GM21786 (cell line): Measurements from ENCODE around the gene CAMK2D.
"Not testable (repeated sequence)": the region's sequence is repeated elsewhere in the genome, so short reads cannot be mapped to it uniquely, and the experiment has no call there.

Experiments
- ATAC-seq: cut with Tn5 transposase; IDR thresholded peaks from one replicate; pipeline ENCODE4 v1.9.1; 2021; ENCODE audit not compliant: unreplicated experiment

CAMK2D gene

GRCh38 chr4:113733685-113734084 lies 27.9 kb downstream of the CAMK2D start:
- ATAC-seq: no peak

- ATAC-seq: no peak
These were observed 28.5 kb downstream of the CAMK2D start for GRCh38 chr4:113732967-113733527.

DNA sequence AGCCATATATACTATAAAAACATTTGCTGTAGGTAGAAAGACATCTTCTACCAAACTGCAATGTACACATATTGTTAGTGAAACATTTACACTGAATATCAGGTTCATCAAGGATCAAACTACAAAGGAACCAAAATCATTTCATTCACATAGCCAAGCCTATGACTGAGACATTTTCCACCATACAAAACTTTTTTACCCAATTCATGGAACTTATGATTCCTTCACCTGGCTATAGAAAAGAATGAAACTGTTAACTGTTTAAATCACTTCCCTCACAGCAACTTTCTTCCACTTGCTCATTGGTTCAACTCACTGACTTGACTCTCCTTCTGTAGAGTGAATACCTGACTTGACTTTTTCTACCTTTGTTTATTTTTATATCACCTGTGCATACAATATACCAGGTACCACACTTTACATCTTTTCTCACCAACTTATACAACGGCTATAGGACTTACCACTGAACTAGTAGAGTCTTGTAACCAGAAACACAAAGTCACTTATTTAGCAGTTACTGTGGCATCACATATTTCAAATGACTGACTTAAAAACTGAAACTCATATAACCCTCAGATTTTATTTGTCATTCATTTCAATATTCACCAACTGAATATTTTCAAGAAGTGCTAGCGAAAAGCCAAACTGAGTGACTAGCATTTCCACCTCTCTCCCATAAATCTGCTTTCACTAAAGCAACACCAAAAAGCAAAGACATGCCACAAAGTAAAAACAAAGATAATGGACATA lies 30.9 kb downstream of the CAMK2D start:
- ATAC-seq: no peak

DNA sequence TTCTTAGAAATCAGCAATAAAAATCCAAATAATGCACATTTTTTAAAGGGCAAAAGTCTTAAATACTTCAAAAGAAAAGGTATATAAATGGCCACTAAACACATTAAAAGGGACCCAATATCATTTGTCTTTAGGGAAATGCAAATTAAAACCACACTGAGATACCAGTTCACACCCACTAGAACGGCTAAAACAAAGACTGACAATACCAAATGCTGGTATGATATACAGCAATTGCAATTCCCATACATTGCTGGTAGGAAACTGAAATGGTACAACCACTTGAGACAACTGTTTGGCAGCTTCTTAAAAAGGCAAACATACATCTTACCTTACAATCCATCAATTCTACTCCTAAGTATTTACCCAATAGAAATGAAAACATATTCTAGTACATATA lies 33.7 kb downstream of the CAMK2D start:
- no peak for ATAC-seq

DNA sequence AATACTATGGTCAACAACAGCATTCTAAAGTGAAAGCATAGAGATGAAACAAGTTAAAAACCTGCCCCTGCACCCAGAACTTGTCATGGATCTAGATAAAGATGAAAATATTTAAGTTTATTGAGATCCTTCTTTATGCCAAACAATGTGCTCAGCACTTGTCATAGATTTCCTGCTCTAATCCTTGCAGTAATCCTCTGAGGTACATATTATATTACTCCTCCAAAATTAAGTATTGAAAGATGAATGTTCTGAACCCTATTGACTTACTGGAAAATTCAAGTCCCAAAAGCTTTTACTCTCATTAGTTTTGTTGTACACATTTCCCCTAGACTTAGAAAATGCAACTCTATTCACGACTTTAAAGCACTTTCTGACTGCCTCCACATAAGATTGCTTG lies 35.6 kb downstream of the CAMK2D start:
- no peak for ATAC-seq

DNA sequence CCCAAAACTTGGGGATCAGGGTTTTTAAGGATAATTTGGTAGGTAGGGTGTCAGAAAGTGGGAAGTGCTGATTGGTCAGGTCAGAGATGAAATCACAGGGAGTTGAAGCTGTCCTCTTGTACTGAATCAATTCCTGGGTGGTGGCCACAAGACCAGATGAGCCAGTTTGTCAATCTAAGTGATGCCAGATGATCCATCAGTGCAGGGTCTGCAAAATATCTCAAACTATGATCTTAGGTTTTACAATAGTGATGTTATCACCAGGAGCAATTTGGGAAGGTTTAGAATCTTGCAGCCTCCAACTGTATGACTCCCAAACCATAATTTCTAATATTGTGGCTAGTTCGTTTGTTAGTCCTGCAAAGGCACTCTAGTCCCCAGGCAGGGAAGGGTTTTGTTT lies 43.3 kb downstream of the CAMK2D start:
- ATAC-seq: no peak

- ATAC-seq: no peak
These were observed 49.5 kb downstream of the CAMK2D start for GRCh38 chr4:113711883-113712662.

GRCh38 chr4:113708250-113708649 lies 53.3 kb downstream of the CAMK2D start:
- peak; percentile 72 for ATAC-seq

- ATAC-seq: no peak
These were observed 54.5 kb downstream of the CAMK2D start for GRCh38 chr4:113707048-113707447.

GRCh38 chr4:113705097-113705496 lies 56.4 kb downstream of the CAMK2D start:
- ATAC-seq: not testable (repeated sequence)

DNA sequence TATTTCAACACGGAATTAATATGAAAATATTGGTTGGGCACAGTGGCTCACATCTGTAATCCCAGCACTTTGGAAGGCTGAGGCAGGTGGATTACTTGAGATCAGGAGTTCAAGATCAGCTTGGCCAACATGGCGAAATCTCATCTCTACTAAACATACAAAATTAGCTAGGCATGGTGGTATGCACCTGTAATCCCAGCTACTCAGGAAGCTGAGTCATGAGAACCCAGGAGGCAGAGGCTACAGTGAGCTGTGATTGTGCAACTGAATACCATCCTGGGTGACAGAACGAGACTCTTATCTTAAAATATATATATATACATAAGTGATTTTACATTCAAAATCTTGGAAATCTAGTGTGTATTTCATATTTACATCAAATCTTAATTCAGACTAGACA lies 58.9 kb downstream of the CAMK2D start:
- ATAC-seq: not testable (repeated sequence)

- no peak for ATAC-seq
These were observed 60.4 kb downstream of the CAMK2D start for GRCh38 chr4:113701169-113701568.

DNA sequence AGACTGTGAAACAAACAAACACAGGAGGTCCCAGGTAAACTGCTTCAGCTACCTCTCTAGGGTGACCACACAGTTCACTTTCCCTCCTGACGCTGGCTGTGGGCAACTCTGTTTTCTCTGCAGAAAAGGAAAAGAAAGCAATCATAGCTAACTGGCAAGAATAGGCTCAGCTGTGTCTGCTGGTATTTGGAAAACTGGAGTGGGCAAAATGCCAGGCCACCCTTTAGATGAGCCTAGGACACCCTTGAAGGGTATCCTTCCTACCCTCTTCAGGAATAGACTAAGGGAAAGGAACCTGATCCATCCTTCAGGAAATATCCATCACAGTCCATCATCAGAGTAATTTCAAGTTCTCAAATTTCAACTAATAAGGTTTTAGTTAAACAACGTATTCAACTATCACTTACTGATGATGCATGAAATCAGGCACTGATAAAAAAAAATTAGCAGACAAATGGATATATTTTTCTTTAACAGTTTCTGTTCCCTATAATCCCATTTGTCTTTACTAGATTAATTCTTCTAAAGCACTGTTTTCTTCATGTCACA lies 60.9 kb downstream of the CAMK2D start:
- no peak for ATAC-seq

DNA sequence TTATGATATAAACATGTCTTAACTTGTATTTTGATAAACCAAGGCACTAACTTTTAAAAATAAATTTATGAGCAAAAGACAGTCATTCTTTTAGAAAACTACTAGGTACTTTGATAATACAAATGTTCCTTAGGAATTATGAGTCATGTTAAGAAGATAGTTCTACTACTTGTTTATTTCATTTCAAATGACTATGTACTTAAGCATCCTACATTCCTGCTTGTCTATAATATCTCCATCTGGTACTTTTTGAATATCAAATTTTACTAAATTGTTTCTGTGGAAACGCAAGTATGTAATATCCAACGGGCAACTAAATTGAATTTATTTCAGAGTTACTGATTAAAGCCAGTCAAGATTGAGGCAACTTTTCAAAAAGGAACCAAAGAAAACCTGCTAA lies 61.8 kb downstream of the CAMK2D start:
- ATAC-seq: no peak

GRCh38 chr4:113697429-113697828 lies 64.1 kb downstream of the CAMK2D start:
- ATAC-seq: no peak

DNA sequence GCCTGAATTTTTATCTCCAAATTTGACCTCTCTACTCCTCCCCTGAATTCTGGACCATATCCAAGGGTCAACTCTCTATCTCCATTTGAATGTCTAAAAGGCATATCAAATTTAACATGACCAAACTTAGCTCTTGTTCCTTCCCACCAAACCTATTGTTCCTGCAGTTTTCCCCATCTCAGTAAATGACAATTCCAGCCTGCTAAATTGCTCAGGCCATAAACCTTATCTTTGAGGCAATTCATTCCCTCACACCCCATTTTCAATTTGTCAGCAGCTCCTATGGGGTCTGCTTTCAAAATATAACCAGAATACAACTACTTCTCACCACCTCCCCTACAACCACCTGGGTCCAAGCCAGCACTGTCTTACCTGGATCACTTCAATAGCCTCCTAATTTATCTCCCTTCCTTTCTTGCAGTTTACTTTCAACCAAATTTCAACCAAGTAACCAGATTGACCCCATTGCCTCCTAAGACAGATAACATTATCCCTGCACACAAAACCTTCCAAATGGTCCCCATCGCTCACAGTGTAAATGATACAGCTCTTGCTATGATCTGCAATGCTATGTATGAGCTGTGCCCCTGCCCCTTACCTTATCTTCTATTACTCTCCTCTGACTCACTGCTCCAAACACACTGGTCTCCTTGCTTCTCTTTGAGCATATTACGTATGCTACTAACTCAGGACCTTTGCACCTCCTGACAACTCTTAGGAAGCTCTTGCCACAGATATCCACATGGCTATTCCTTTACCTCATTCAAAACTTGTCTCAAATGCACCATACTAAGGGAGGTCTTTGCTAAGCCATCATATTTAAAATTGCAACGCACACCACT lies 66.0 kb downstream of the CAMK2D start:
- ATAC-seq: no peak

DNA sequence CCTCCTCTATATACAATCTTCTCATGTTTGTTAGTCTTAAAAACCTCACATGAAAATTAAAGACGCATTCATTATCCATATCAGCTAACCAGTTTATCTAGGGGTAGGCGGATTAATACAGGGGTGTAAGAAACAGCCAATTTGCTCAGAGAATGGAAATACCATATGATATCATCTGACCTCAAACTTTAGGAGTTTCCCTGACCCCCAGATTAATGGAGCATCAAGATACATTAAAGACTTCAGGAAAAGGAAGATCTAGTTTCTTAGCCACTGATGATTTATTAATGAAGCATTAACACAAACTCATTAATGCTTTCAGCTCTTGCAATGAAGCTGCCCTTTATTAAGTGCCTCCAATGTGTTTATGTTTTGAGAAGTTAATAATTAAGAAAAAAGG lies 67.5 kb downstream of the CAMK2D start:
- no peak for ATAC-seq

- peak; percentile 72 for ATAC-seq
These were observed 68.6 kb downstream of the CAMK2D start for GRCh38 chr4:113692809-113693411.

DNA sequence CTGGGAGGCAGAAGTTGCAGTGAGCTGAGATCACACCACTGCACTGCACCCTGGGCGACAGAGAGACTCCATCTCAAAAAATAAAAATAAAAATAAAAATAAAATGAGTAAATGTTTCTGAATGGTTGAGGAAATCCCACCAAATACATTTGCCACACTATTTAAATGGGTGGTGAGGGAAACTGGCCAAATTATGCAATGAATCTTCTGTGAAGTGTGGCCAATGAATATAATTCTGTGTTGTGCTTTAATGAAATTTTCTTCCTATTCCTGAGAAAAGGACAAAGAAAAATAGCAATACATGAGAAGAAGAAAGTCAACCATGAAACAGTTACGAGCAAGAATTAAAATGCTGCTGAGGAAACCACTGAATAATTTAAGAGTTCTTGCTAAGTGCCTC lies 69.9 kb downstream of the CAMK2D start:
- no peak for ATAC-seq

DNA sequence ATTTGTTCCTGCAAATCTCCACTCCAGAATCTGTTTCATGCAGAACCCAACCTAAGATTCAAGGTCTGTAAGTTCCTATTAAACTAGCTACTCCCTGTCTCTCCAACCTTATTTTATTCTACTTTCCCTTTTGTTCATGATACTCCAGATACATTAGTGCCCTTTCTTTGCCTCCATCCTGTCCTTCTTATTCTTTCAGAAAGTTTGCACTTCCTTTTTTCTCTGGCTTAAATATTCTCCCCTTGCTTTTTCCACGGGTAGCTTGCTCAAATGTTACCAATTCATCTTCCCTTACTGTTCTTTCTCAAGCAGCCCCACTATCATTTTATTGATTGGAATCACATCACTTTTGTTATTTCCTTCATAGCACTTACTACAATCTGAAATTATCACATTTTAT lies 72.1 kb downstream of the CAMK2D start:
- ATAC-seq: no peak
